WERI-Rb-1 (cell line): ENCODE results near the gene ATP9A.
"Not testable (repeated sequence)": the region's sequence is repeated elsewhere in the genome, so short reads cannot be mapped to it uniquely, and the experiment has no call there.

Experiments
- DNase-seq: peaks from one replicate; pipeline ENCODE4 v3.0.0-alpha.2; 2020
- H3K27ac ChIP-seq: fragments of 250-450 bp; sonication (Bioruptor Pico); 2 replicates; pipeline ENCODE4 v1.5.1; 2020; ENCODE audit warnings: mild to moderate bottlenecking, moderate library complexity
- H3K27me3 ChIP-seq: fragments of 250-450 bp; sonication (Bioruptor Pico); 2 replicates; pipeline ENCODE4 v1.5.1; 2021; ENCODE audit warnings: mild to moderate bottlenecking, low read depth, moderate library complexity; ENCODE audit not compliant: insufficient read depth, severe bottlenecking
- H3K36me3 ChIP-seq: fragments of 250-450 bp; sonication (Bioruptor Pico); 2 replicates; pipeline ENCODE4 v1.5.1; 2020; ENCODE audit warnings: mild to moderate bottlenecking, moderate library complexity
- H3K4me3 ChIP-seq: 2 replicates; pipeline ENCODE4 v1.5.1; 2011; ENCODE audit warnings: low read depth, mild to moderate bottlenecking, control low read depth, low read length
- H3K9me3 ChIP-seq: fragments of 250-450 bp; sonication (Bioruptor Pico); 2 replicates; pipeline ENCODE4 v1.5.1; 2021; ENCODE audit warnings: mild to moderate bottlenecking, moderate library complexity; ENCODE audit not compliant: severe bottlenecking
- CTCF ChIP-seq: IDR thresholded peaks from 2 replicates; pipeline ENCODE4 v1.5.1; 2011; ENCODE audit warnings: low read depth, mild to moderate bottlenecking, control low read depth, inconsistent platforms, low read length

The ATP9A gene

GRCh38 chr20:51729771-51730170 is 38.4 kb downstream of the ATP9A start:
- no peaks in the 10 kb centered on the region for H3K9me3 ChIP-seq
- TF ChIP-seq CTCF = no peak
- DNase-seq = no peak
- no peaks in the 10 kb centered on the region for H3K27me3 ChIP-seq
- no peak overlapping the region for H3K4me3 ChIP-seq
- no peak overlapping the region for H3K27ac ChIP-seq
- no peaks in the 10 kb centered on the region; the same call in 1 of the 2 replicates for H3K36me3 ChIP-seq

GRCh38 chr20:51728737-51729136 is 39.5 kb downstream of the ATP9A start:
- Histone ChIP-seq H3K27me3 (no peaks in the 10 kb centered on the region), H3K36me3 (no peaks in the 10 kb centered on the region; the same call in 1 of the 2 replicates), H3K27ac (no peak overlapping the region), H3K9me3 (no peaks in the 10 kb centered on the region), H3K4me3 (no peak overlapping the region)
- no peak for TF ChIP-seq CTCF
- no peak for DNase-seq

- TF ChIP-seq CTCF = no peak
- no peak overlapping the region for H3K4me3 ChIP-seq
- H3K9me3 ChIP-seq = no peaks in the 10 kb centered on the region
- no peak overlapping the region for H3K27ac ChIP-seq
- H3K27me3 ChIP-seq = no peaks in the 10 kb centered on the region
- H3K36me3 ChIP-seq = no peaks in the 10 kb centered on the region; the same call in 1 of the 2 replicates
- DNase-seq = no peak
Observed at GRCh38 chr20:51727872-51728271, 40.3 kb downstream of the ATP9A start.

- Histone ChIP-seq H3K27me3 (no peaks in the 10 kb centered on the region), H3K36me3 (no peaks in the 10 kb centered on the region; the same call in 1 of the 2 replicates), H3K27ac (no peak overlapping the region), H3K4me3 (no peak overlapping the region), H3K9me3 (no peaks in the 10 kb centered on the region)
- no peak for DNase-seq
- no peak for TF ChIP-seq CTCF
Observed at GRCh38 chr20:51725584-51726176, 42.5 kb downstream of the ATP9A start.

GRCh38 chr20:51723026-51723425 is 45.2 kb downstream of the ATP9A start:
- not testable (repeated sequence) for H3K9me3 ChIP-seq, H3K36me3 ChIP-seq, DNase-seq, H3K27ac ChIP-seq, H3K27me3 ChIP-seq, H3K4me3 ChIP-seq

GRCh38 chr20:51722246-51722645 is 45.9 kb downstream of the ATP9A start:
- not testable (repeated sequence) for H3K27ac ChIP-seq, H3K36me3 ChIP-seq, DNase-seq, H3K4me3 ChIP-seq, H3K27me3 ChIP-seq, H3K9me3 ChIP-seq

GRCh38 chr20:51720854-51721253 is 47.3 kb downstream of the ATP9A start:
- Histone ChIP-seq H3K4me3 (no peak overlapping the region), H3K27me3 (no peaks in the 10 kb centered on the region), H3K9me3 (no peaks in the 10 kb centered on the region), H3K36me3 (no peaks in the 10 kb centered on the region; the same call in 1 of the 2 replicates), H3K27ac (no peak overlapping the region)
- no peak for TF ChIP-seq CTCF
- no peak for DNase-seq
